ENCODE data around the gene ABCA3.

DNA sequence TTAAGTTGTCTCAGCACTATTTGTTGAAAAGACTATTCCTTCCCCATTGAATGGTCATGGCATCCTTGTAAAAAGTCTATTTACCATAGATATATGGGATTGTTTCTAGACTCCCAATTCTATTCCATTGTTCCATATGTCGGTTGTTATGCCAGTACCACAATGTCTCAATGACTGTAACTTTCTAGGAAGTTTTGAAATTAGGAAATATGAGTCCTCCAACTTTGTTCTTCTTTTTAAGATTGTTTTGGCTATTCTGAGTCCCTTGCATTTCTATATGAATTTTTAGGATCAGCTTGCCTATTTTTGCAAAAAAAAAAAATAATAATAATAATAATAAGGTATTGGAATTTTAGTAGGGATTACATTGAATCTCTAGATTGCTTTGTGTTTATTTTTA lies 43.0 kb upstream of the ABCA3 start:
- TF ChIP-seq, protein P1, sequence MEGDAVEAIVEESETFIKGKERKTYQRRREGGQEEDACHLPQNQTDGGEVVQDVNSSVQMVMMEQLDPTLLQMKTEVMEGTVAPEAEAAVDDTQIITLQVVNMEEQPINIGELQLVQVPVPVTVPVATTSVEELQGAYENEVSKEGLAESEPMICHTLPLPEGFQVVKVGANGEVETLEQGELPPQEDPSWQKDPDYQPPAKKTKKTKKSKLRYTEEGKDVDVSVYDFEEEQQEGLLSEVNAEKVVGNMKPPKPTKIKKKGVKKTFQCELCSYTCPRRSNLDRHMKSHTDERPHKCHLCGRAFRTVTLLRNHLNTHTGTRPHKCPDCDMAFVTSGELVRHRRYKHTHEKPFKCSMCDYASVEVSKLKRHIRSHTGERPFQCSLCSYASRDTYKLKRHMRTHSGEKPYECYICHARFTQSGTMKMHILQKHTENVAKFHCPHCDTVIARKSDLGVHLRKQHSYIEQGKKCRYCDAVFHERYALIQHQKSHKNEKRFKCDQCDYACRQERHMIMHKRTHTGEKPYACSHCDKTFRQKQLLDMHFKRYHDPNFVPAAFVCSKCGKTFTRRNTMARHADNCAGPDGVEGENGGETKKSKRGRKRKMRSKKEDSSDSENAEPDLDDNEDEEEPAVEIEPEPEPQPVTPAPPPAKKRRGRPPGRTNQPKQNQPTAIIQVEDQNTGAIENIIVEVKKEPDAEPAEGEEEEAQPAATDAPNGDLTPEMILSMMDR (IDR thresholded peaks at IDR 0.05; ENCODE audit: control extremely low read depth in 1 of 3, insufficient read depth in 1 of 3, low read depth in 1 of 3, low read length in 3 of 3), result no peak
- no peak for TF ChIP-seq YY1 (IDR thresholded peaks at IDR 0.05; ENCODE audit: low read depth, low read length)
- no peak for TF ChIP-seq KDM5A (IDR thresholded peaks at IDR 0.05; ENCODE audit: low read length)
- no peak for TF ChIP-seq SIN3A (conservative IDR thresholded peaks at IDR 0.05 in 1 of 2, IDR thresholded peaks at IDR 0.05 in 1 of 2; ENCODE audit: low read depth in 1 of 2, low read length in 2 of 2)
- TF ChIP-seq, protein P2, sequence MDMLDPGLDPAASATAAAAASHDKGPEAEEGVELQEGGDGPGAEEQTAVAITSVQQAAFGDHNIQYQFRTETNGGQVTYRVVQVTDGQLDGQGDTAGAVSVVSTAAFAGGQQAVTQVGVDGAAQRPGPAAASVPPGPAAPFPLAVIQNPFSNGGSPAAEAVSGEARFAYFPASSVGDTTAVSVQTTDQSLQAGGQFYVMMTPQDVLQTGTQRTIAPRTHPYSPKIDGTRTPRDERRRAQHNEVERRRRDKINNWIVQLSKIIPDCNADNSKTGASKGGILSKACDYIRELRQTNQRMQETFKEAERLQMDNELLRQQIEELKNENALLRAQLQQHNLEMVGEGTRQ (IDR thresholded peaks at IDR 0.05; ENCODE audit: low read length), result no peak

Data from H1 (cell line).